ENCODE data around the gene TAF1.
"Not testable (repeated sequence)": the region's sequence is repeated elsewhere in the genome, so short reads cannot be mapped to it uniquely, and the experiment has no call there.

The TAF1 gene

DNA sequence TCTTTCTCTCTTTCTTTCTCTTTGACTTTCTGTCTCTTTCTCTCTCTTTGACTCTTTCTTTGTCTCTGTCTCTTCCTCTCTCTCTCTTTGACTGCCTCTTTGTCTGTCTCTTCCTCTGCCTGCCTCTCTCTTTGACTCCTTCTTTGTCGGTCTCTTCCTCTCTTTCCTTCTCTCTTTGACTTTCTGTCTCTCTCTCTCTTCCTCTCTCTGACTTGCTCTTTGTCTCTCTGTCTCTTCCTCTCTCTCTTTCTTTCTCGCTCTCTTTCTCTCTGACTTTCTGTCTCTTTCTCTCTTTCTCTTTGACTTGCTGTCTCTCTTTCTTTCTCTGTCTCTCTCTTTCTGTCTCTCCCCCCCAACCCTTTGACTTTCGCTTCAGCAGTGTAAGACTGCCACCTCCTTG, 130.3 kb downstream of the TAF1 start:
- no peak for DNase-seq (ENCODE audit: low read depth, low spot score)

GRCh38 chrX:71502080-71502479, 135.9 kb downstream of the TAF1 start:
- DNase-seq (ENCODE audit: low read depth, low spot score) = not testable (repeated sequence)

- DNase-seq (ENCODE audit: low read depth, low spot score) = no peak
Observed at GRCh38 chrX:71504346-71504745, 138.2 kb downstream of the TAF1 start.

DNA sequence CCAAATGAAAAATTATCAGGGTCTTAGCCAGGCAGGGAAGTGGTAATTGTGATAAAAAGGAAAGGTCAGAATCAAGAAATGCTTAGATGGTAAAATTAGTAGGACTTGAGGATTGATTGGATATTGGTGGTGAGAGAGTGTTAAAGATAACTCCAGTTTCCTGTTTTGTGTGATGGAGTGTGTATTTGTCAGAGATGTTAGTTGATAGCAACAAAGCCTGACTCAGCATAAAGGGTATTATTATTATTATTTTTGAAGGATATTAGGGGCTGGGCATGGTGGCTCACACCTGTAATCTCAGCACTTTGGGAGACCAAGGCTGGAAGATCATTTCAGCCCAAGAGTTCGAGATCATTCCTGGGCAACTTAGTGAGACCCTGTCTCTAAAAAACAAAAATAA, 143.1 kb downstream of the TAF1 start:
- DNase-seq (ENCODE audit: low read depth, low spot score) = no peak

DNA sequence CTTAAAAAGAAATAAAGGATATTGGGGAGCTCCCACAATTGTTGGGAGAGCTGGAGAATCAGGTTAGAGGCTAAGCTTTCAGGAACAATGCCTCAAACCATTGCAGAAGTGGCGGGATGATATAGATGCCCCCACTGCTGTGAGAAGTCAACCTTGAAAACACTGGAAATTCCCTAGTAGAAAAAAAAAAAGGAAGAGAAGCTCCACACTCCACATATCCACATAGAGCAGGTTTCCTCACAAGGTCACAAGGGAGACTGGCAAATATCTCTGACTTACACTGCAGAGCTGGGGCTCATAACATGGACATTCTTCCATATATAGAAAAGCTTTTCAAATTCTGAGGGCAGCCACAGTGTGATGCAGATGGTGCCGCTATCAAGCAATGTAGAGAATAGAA, 144.0 kb downstream of the TAF1 start:
- DNase-seq (ENCODE audit: low read depth, low spot score) = no peak

DNA sequence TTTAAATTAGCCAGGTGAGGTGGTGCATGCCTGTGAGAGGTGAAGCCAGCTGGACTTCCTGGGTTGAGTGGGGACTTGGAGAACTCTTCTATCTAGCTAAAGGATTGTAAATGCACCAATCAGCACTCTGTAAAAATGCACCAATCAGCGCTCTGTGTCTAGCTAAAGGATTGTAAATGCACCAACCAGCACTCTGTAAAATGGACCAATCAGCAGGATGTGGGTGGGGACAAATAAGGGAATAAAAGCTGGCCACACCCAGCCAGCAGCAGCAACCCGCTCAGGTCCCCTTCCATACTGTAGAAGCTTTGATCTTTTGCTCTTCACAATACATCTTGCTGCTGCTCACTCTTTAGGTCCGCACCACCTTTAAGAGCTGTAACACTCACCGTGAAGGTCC, 147.6 kb downstream of the TAF1 start:
- DNase-seq (ENCODE audit: low read depth, low spot score) = not testable (repeated sequence)

- DNase-seq (ENCODE audit: low read depth, low spot score) = no peak
Observed at GRCh38 chrX:71514367-71515037, 148.3 kb downstream of the TAF1 start.

DNA sequence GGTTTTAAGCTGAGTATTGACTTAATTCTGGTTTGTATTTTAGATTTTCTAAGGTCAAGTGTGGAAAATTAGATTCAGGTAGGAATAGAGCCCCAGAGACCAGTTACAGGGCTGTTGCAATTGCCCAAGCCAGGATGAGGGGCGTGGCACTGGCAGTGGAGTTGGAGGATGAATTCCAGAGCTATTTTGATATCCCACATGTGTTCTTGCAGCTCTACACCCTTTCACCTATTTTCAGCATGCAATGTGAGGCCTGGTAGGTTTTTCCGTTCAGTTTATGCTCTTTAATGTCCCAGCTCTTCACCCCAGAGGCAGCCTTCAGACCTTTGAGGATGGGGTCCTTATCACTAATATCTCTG, 148.9 kb downstream of the TAF1 start:
- no peak for DNase-seq (ENCODE audit: low read depth, low spot score)

Measured in ELF-1 (cell line).